ENCODE results near the gene CNTNAP5. TPM values are rescaled to one million over a fixed set of nuclear protein-coding genes. Genes with fewer than 3 reads are reported as not detected.

Gene CNTNAP5
- total and polyA plus RNA-seq, 2 experiments from 2014 or later: 0.28 TPM; not detected in 1

DNA sequence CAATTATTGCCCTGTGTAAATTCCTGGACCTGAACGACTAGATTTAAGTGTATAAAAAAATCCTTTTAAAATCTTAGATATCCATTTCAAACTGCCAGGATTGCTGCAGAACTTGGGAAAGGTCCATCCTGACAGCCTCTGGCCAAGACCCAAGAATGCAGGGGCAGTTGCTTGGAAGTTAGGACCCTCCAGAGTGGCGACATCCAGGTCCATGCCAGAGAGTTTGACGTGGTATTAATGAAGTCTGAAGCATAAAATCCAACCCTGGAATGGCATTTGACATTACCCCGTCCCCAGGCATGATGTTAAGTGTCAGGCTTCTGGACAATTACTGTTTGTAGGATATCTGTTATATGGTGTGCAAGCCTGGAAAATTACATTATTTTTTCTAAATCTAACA lies 810.2 kb downstream of the CNTNAP5 start:
- 87% methylated on average over 4 of the region's 4 CpGs for WGBS (ENCODE audit: low lambda C conversion rate, missing lambda C conversion rate)

DNA sequence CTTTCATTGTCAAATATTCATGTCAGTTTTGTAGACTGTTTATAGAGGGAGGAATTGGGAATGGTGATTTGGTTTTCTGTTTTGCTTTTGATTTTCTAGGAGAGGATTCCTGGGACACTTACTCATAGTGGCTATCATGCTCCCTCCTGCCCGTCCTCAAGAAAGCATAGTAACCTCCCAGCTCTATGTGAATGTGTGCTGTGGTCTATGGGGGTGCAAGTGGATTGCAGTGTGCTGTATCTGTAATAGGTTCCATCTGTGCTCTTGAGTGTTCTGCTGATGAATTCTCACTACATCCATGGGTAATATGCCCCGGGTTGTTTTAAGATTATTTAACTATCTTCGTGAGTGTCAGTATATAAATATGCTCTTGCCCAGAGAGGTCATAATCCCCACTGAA lies 811.3 kb downstream of the CNTNAP5 start:
- no peaks in the 10 kb centered on the region for H3K9me2 ChIP-seq (replicated peaks; ENCODE audit: insufficient read depth)
- no peaks in the 10 kb centered on the region for H3K9me3 ChIP-seq (ENCODE audit: low read depth)
- no peaks in the 10 kb centered on the region for H3K36me3 ChIP-seq (replicated peaks; ENCODE audit: insufficient read depth, low read depth)
- peaks cover 7% of the 10 kb centered on the region for H3K4me1 ChIP-seq (ENCODE audit: insufficient read depth)
- DNase-seq (ENCODE audit: low spot score): no peak
- no peak overlapping the region for H2AFZ ChIP-seq
- H3K27me3 ChIP-seq: no peaks in the 10 kb centered on the region
- no peak overlapping the region for H3K4me3 ChIP-seq
- H4K20me1 ChIP-seq (ENCODE audit: insufficient read depth, poor library complexity, severe bottlenecking): no peaks in the 10 kb centered on the region
- TF ChIP-seq EZH2 (IDR thresholded peaks at IDR 0.05; ENCODE audit: borderline replicate concordance) (no peak), EZH2phosphoT487 (IDR thresholded peaks at IDR 0.05; ENCODE audit: low read depth, severe bottlenecking, unreplicated experiment) (no peak)
- TF ChIP-seq, protein P1, sequence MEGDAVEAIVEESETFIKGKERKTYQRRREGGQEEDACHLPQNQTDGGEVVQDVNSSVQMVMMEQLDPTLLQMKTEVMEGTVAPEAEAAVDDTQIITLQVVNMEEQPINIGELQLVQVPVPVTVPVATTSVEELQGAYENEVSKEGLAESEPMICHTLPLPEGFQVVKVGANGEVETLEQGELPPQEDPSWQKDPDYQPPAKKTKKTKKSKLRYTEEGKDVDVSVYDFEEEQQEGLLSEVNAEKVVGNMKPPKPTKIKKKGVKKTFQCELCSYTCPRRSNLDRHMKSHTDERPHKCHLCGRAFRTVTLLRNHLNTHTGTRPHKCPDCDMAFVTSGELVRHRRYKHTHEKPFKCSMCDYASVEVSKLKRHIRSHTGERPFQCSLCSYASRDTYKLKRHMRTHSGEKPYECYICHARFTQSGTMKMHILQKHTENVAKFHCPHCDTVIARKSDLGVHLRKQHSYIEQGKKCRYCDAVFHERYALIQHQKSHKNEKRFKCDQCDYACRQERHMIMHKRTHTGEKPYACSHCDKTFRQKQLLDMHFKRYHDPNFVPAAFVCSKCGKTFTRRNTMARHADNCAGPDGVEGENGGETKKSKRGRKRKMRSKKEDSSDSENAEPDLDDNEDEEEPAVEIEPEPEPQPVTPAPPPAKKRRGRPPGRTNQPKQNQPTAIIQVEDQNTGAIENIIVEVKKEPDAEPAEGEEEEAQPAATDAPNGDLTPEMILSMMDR (IDR thresholded peaks at IDR 0.05; ENCODE audit: poor library complexity): no peak
- no peak overlapping the region for H3K4me2 ChIP-seq
- H3K27ac ChIP-seq: no peak overlapping the region
- no peaks in the 10 kb centered on the region for H3K79me2 ChIP-seq
- WGBS (ENCODE audit: low lambda C conversion rate, missing lambda C conversion rate): 36% methylated on average over 3 of the region's 3 CpGs

More for the DNA sequence above, 810.2 kb downstream of the CNTNAP5 start:
- H3K9me2 ChIP-seq (replicated peaks; ENCODE audit: insufficient read depth): no peaks in the 10 kb centered on the region
- H3K4me3 ChIP-seq: no peak overlapping the region
- H4K20me1 ChIP-seq (ENCODE audit: insufficient read depth, poor library complexity, severe bottlenecking): no peaks in the 10 kb centered on the region
- H3K36me3 ChIP-seq (replicated peaks; ENCODE audit: insufficient read depth, low read depth): no peaks in the 10 kb centered on the region
- H3K4me1 ChIP-seq (ENCODE audit: insufficient read depth): peaks cover 7% of the 10 kb centered on the region
- no peak for TF ChIP-seq EZH2phosphoT487 (IDR thresholded peaks at IDR 0.05; ENCODE audit: low read depth, severe bottlenecking, unreplicated experiment)
- TF ChIP-seq, protein P1 (IDR thresholded peaks at IDR 0.05; ENCODE audit: poor library complexity): no peak
- no peak for TF ChIP-seq EZH2 (IDR thresholded peaks at IDR 0.05; ENCODE audit: borderline replicate concordance)
- no peaks in the 10 kb centered on the region for H3K79me2 ChIP-seq
- H3K27ac ChIP-seq: no peak overlapping the region
- no peak overlapping the region for H3K4me2 ChIP-seq
- no peaks in the 10 kb centered on the region for H3K9me3 ChIP-seq (ENCODE audit: low read depth)
- H2AFZ ChIP-seq: no peak overlapping the region
- no peak for DNase-seq (ENCODE audit: low spot score)
- H3K27me3 ChIP-seq: no peaks in the 10 kb centered on the region

DNA sequence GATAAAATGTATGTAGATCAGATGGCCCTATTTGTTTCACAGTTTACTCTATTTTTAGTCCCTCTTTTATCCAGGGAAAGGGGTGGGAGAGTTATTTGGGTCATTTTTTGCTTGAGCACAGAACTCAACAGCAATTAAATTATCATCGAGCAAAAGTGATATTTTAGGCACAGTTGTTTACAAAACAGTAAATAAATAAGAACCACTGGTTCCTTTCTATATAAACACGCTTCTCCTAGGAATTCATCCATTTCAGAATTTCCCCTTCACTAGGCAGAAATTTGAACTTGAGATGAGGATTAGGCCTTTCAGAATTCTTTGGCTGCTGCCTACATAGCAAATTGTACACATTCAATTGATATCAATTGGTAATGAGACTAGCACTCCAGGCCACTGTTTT lies 812.4 kb downstream of the CNTNAP5 start:
- Histone ChIP-seq H3K9me3 (ENCODE audit: low read depth) (no peaks in the 10 kb centered on the region), H3K4me3 (no peak overlapping the region), H3K4me2 (no peak overlapping the region), H3K4me1 (ENCODE audit: insufficient read depth) (peaks cover 7% of the 10 kb centered on the region), H3K79me2 (no peaks in the 10 kb centered on the region), H4K20me1 (ENCODE audit: insufficient read depth, poor library complexity, severe bottlenecking) (no peaks in the 10 kb centered on the region), H3K27ac (no peak overlapping the region), H2AFZ (no peak overlapping the region), H3K36me3 (replicated peaks; ENCODE audit: insufficient read depth, low read depth) (no peaks in the 10 kb centered on the region), H3K27me3 (no peaks in the 10 kb centered on the region), H3K9me2 (replicated peaks; ENCODE audit: insufficient read depth) (no peaks in the 10 kb centered on the region)
- DNase-seq (ENCODE audit: low spot score): no peak
- 76% methylated on average over 2 of the region's 2 CpGs for WGBS (ENCODE audit: low lambda C conversion rate, missing lambda C conversion rate)
- no peak for TF ChIP-seq EZH2 (IDR thresholded peaks at IDR 0.05; ENCODE audit: borderline replicate concordance)
- TF ChIP-seq, protein P1 (IDR thresholded peaks at IDR 0.05; ENCODE audit: poor library complexity): no peak
- TF ChIP-seq EZH2phosphoT487 (IDR thresholded peaks at IDR 0.05; ENCODE audit: low read depth, severe bottlenecking, unreplicated experiment): no peak

DNA sequence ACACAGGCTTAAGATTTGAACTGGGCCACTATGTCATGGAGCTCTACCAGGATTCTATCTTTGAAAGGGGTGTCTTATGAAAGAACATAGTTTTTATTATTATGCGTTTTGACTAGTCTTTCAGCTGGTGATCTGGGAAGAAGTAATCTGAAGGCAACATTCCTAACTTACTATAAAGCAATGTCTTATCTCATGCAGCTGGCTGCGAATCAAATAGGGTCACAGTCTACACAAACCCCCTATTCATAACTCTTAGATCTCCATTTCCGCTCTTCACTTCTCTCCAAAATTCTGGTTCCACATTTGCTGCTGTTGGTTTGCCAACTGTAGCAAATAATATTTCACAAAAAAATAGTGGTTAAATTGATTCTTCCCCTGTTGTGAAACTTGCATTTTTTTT lies 813.3 kb downstream of the CNTNAP5 start:
- Histone ChIP-seq H3K79me2 (no peaks in the 10 kb centered on the region), H3K27ac (no peak overlapping the region)

More for the DNA sequence above, 813.3 kb downstream of the CNTNAP5 start:
- Histone ChIP-seq H3K4me2 (no peak overlapping the region), H3K9me2 (replicated peaks; ENCODE audit: insufficient read depth) (no peaks in the 10 kb centered on the region), H3K36me3 (replicated peaks; ENCODE audit: insufficient read depth, low read depth) (no peaks in the 10 kb centered on the region), H4K20me1 (ENCODE audit: insufficient read depth, poor library complexity, severe bottlenecking) (no peaks in the 10 kb centered on the region), H3K4me1 (ENCODE audit: insufficient read depth) (peaks cover 7% of the 10 kb centered on the region), H2AFZ (no peak overlapping the region), H3K27me3 (no peaks in the 10 kb centered on the region), H3K4me3 (no peak overlapping the region), H3K9me3 (ENCODE audit: low read depth) (no peaks in the 10 kb centered on the region)
- DNase-seq (ENCODE audit: low spot score): no peak
- TF ChIP-seq, protein P1 (IDR thresholded peaks at IDR 0.05; ENCODE audit: poor library complexity): no peak
- TF ChIP-seq EZH2 (IDR thresholded peaks at IDR 0.05; ENCODE audit: borderline replicate concordance) (no peak), EZH2phosphoT487 (IDR thresholded peaks at IDR 0.05; ENCODE audit: low read depth, severe bottlenecking, unreplicated experiment) (no peak)
- 92% methylated on average over 3 of the region's 3 CpGs for WGBS (ENCODE audit: low lambda C conversion rate, missing lambda C conversion rate)
